Endothelial cell of umbilical vein (primary cell): ENCODE results near the gene ZBTB32. TPM values are rescaled to one million over a fixed set of nuclear protein-coding genes. Genes with fewer than 3 reads are reported as not detected.

Experiments
- BruUV-seq: library from RNA; stranded (reverse); fragments of 400-500 nt; replicated peaks from 2 replicates; lab custom pipeline; 2021; lab: Mats Ljungman, UMichigan
- CTCF ChIA-PET: fragments of 300-600, 350-600 bp; sonication (Branson Sonifier 250); formaldehyde crosslinking; loops from one replicate; lab custom pipeline; 2021; ENCODE audit warnings: antibody characterized with exemption, inconsistent platforms; lab: Charles Lee
- POLR2A ChIA-PET: fragments of 300-600, 350-600 bp; sonication (Branson Sonifier 250); formaldehyde crosslinking; loops from one replicate; lab custom pipeline; 2021; ENCODE audit warnings: antibody characterized with exemption, inconsistent platforms; lab: Charles Lee
- DNase-seq: peaks from one replicate; pipeline ENCODE4 v3.0.0-alpha.2; 2011; ENCODE audit warnings: low read depth, low spot score
- FAIRE-seq: peaks from 2 replicates; lab custom pipeline; 2011; peaks lifted over from hg19 to GRCh38; lab: Jason Lieb, UNC
- H2AFZ ChIP-seq: 2 replicates; pipeline ENCODE4 v1.6.0; 2012; ENCODE audit warnings: low read depth, low read length, control low read depth, inconsistent platforms
- H3K27ac ChIP-seq: 2 replicates; pipeline ENCODE4 v1.5.1; 2011; ENCODE audit warnings: low read depth, mild to moderate bottlenecking, control low read depth, low read length, moderate library complexity; ENCODE audit not compliant: insufficient read depth
- H3K27me3 ChIP-seq, 2 experiments: 2 replicates each; pipeline versions ENCODE4 v1.6.0 to v1.6.1; 2011; ENCODE audit warnings: low read length in 2 of 2, mixed read lengths in 1 of 2; ENCODE audit not compliant: control insufficient read depth in 2 of 2, insufficient read depth in 2 of 2
- H3K36me3 ChIP-seq, 2 experiments: 2 replicates in 1 of 2; 3 replicates in 1 of 2; pipeline ENCODE4 v1.5.1; 2011; ENCODE audit warnings: low read length in 2 of 2, mild to moderate bottlenecking in 1 of 2, moderate library complexity in 1 of 2; ENCODE audit not compliant: control insufficient read depth in 2 of 2, insufficient read depth in 2 of 2; ENCODE audit errors: extremely low read depth in 1 of 2
- H3K4me1 ChIP-seq: 3 replicates; pipeline ENCODE4 v1.5.1; 2011; ENCODE audit warnings: mild to moderate bottlenecking, low read length; ENCODE audit not compliant: control insufficient read depth, insufficient read depth; ENCODE audit errors: extremely low read depth
- H3K4me2 ChIP-seq: 2 replicates; pipeline ENCODE4 v1.6.1; 2011; ENCODE audit warnings: low read length, control low read depth, mixed read lengths; ENCODE audit not compliant: insufficient read depth
- H3K4me3 ChIP-seq, 3 experiments: fragments of 200-600 bp in 1 of 3; sonication (generic), shearing (Covaris generic) in 1 of 3; replicated peaks in 1 of 3; 2 replicates each; pipeline ENCODE4 v1.5.1; 2011 to 2016; ENCODE audit warnings: control low read depth in 3 of 3, low read length in 3 of 3, mild to moderate bottlenecking in 2 of 3, inconsistent platforms in 1 of 3, low read depth in 1 of 3, moderate library complexity in 1 of 3; ENCODE audit not compliant: insufficient read depth in 1 of 3
- H3K79me2 ChIP-seq: 2 replicates; pipeline ENCODE4 v1.6.0; 2012; ENCODE audit warnings: low read length, inconsistent platforms; ENCODE audit not compliant: control insufficient read depth, insufficient read depth
- H3K9ac ChIP-seq: replicated peaks from 2 replicates; pipeline ENCODE3; 2011; ENCODE audit warnings: low read length, control low read depth; ENCODE audit not compliant: insufficient read depth; ENCODE audit errors: extremely low read depth
- H3K9me1 ChIP-seq: replicated peaks from 3 replicates; pipeline ENCODE4 v1.6.0; 2011; ENCODE audit warnings: mild to moderate bottlenecking, low read length; ENCODE audit not compliant: control insufficient read depth, insufficient read depth; ENCODE audit errors: extremely low read depth
- H3K9me3 ChIP-seq: replicated peaks from 2 replicates; pipeline ENCODE4 v1.5.1; 2012; ENCODE audit warnings: low read length, inconsistent platforms; ENCODE audit not compliant: control insufficient read depth, insufficient read depth
- H4K20me1 ChIP-seq: replicated peaks from 2 replicates; pipeline ENCODE3; 2011; ENCODE audit warnings: mild to moderate bottlenecking, low read length; ENCODE audit not compliant: control insufficient read depth, insufficient read depth; ENCODE audit errors: extremely low read depth
- EZH2 ChIP-seq: IDR thresholded peaks from 2 replicates; pipeline ENCODE4 v1.6.1; 2012; ENCODE audit warnings: borderline replicate concordance, low read depth, mild to moderate bottlenecking, moderate library complexity, low read length, inconsistent platforms; ENCODE audit not compliant: severe bottlenecking
- FOS ChIP-seq: IDR thresholded peaks from 2 replicates; pipeline ENCODE4 v1.6.1; 2011; ENCODE audit warnings: mild to moderate bottlenecking, low read length, moderate library complexity, borderline replicate concordance; ENCODE audit not compliant: insufficient read depth
- GATA2 ChIP-seq: IDR thresholded peaks from 2 replicates; pipeline ENCODE4 v1.7.0; 2011; ENCODE audit warnings: low read depth, mild to moderate bottlenecking, moderate library complexity, mixed read lengths, low read length; ENCODE audit not compliant: insufficient read length, insufficient read depth
- JUN ChIP-seq: IDR thresholded peaks from 2 replicates; pipeline ENCODE4 v1.6.1; 2011; ENCODE audit warnings: borderline replicate concordance, low read depth; ENCODE audit not compliant: insufficient read length, insufficient read depth
- MAX ChIP-seq: IDR thresholded peaks from 2 replicates; pipeline ENCODE4 v1.6.1; 2011; ENCODE audit not compliant: insufficient read depth, insufficient read length
- MYC ChIP-seq: IDR thresholded peaks from one replicate; pipeline ENCODE4 v1.6.1; 2011; ENCODE audit warnings: mild to moderate bottlenecking, low read depth, low read length
- POLR2A ChIP-seq: IDR thresholded peaks from 2 replicates; pipeline ENCODE4 v1.6.1; 2012; ENCODE audit warnings: low read depth, mild to moderate bottlenecking, control low read depth, low read length
- POLR2AphosphoS5 ChIP-seq: IDR thresholded peaks from 2 replicates; pipeline ENCODE4 v1.6.1; 2012; ENCODE audit warnings: low read depth, mild to moderate bottlenecking, control low read depth, low read length, moderate library complexity; ENCODE audit not compliant: insufficient read depth
- dilution Hi-C: fragments of 300-500 bp; cut with MboI; formaldehyde crosslinking; loops from one replicate; pipeline ENCODE4 v1.15.0; 2019; ENCODE audit warnings: low sequenced_read_pairs; ENCODE audit not compliant: extremely low pct_ligation_motif_present
- intact Hi-C: fragments of 100-400 bp; cut with micrococcal nuclease; formaldehyde crosslinking; loops from one replicate; pipeline ENCODE4 v1.10.0; 2022
- polyA plus RNA-seq, 4 experiments: library from polyadenylated mRNA; depleted of rRNA in 3 of 4; stranded (reverse) in 3 of 4; unstranded in 1 of 4; fragments of >200 nt; gene quantifications; 2 replicates each; pipeline versions ENCODE4 v1.2.1 to v1.2.3, GENCODE V29; 2011 to 2012; ENCODE audit warnings: missing spikeins in 1 of 4
- total RNA-seq: library from RNA; stranded (reverse); gene quantifications from 2 replicates; pipeline ENCODE4 v1.2.3, GENCODE V29; 2021
- TF ChIP-seq, protein P1 (sequence below), 2 donors: IDR thresholded peaks; 1 replicate in 1 of 2; 2 replicates in 1 of 2; pipeline ENCODE4 v1.5.1; 2011; ENCODE audit warnings: low read length in 2 of 2, mild to moderate bottlenecking in 2 of 2, moderate library complexity in 2 of 2, control low read depth in 1 of 2, inconsistent platforms in 1 of 2, low read depth in 1 of 2; ENCODE audit not compliant: insufficient read depth in 1 of 2; ENCODE audit errors: extremely low read depth in 1 of 2

The ZBTB32 gene
- total and polyA plus RNA-seq, 2 donors (not counting 3 experiments of a cell fraction or from before 2014, with no cell fraction given) = not detected

GRCh38 chr19:35669974-35670373, 34.4 kb upstream of the ZBTB32 start:
- H3K4me1 ChIP-seq = no peaks in the 10 kb centered on the region
- intact Hi-C loops (no loop called here), dilution Hi-C loops (no loop called here)
- no peak overlapping the region for H2AFZ ChIP-seq
- H3K9me3 ChIP-seq = no peaks in the 10 kb centered on the region
- TF ChIP-seq FOS = no peak
- no peak for TF ChIP-seq MAX
- no peak for TF ChIP-seq POLR2AphosphoS5
- no peak for TF ChIP-seq EZH2
- TF ChIP-seq MYC = no peak
- TF ChIP-seq, protein P1, sequence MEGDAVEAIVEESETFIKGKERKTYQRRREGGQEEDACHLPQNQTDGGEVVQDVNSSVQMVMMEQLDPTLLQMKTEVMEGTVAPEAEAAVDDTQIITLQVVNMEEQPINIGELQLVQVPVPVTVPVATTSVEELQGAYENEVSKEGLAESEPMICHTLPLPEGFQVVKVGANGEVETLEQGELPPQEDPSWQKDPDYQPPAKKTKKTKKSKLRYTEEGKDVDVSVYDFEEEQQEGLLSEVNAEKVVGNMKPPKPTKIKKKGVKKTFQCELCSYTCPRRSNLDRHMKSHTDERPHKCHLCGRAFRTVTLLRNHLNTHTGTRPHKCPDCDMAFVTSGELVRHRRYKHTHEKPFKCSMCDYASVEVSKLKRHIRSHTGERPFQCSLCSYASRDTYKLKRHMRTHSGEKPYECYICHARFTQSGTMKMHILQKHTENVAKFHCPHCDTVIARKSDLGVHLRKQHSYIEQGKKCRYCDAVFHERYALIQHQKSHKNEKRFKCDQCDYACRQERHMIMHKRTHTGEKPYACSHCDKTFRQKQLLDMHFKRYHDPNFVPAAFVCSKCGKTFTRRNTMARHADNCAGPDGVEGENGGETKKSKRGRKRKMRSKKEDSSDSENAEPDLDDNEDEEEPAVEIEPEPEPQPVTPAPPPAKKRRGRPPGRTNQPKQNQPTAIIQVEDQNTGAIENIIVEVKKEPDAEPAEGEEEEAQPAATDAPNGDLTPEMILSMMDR (IDR thresholded peaks at IDR 0.05; ENCODE audit: extremely low read depth in 1 of 2, insufficient read depth in 1 of 2, low read depth in 1 of 2, low read length in 2 of 2) = no peak
- TF ChIP-seq POLR2A = no peak
- no peak for TF ChIP-seq GATA2
- TF ChIP-seq JUN = no peak
- FAIRE-seq (no peak), DNase-seq (no peak)
- no peaks in the 10 kb centered on the region for H3K9me1 ChIP-seq
- no TSS peak for BruUV-seq
- no peak overlapping the region for H3K27ac ChIP-seq
- H3K4me3 ChIP-seq = no peak overlapping the region
- ChIA-PET CTCF (no interaction called here), POLR2A (no interaction called here)
- H4K20me1 ChIP-seq = no peaks in the 10 kb centered on the region
- H3K36me3 ChIP-seq = no peaks in the 10 kb centered on the region
- H3K79me2 ChIP-seq = no peaks in the 10 kb centered on the region
- H3K4me2 ChIP-seq = no peak overlapping the region
- H3K9ac ChIP-seq = no peak overlapping the region
- peaks cover 2 to 3% of the 10 kb centered on the region in 2 experiments for H3K27me3 ChIP-seq
